GM12878 (cell line): ENCODE results near the gene PTPRB. TPM values are rescaled to one million over a fixed set of nuclear protein-coding genes. Genes with fewer than 3 reads are reported as not detected.

Source experiments
- ATAC-seq: fragments of 200-7000 bp; cut with Tn5 transposase; 3 replicates; pipeline ENCODE4 v1.9.1; 2020; ENCODE audit warnings: mild to moderate bottlenecking, moderate library complexity
- BruUV-seq: library from RNA; stranded (reverse); fragments of 400-500 nt; replicated peaks from 2 replicates; lab custom pipeline; 2021; lab: Mats Ljungman, UMichigan
- CTCF ChIA-PET: fragments of 300-600 bp; sonication (Branson Sonifier 250); formaldehyde crosslinking; extraction: SDS; loops from one replicate; lab custom pipeline; 2021; ENCODE audit warnings: inconsistent platforms; lab: Yijun Ruan, JAX
- POLR2A ChIA-PET: fragments of 350-600 bp; formaldehyde crosslinking; extraction: SDS; loops from one replicate; lab custom pipeline; 2021; ENCODE audit warnings: inconsistent platforms; lab: Charles Lee
- RAD21 ChIA-PET: fragments of 300-600 bp; sonication (Branson Sonifier 250); formaldehyde crosslinking; loops from one replicate; lab custom pipeline; 2023; ENCODE audit warnings: antibody characterized with exemption; ENCODE audit not compliant: unreplicated experiment; lab: Charles Lee
- SMC1A ChIA-PET: fragments of 300-600 bp; sonication (Branson Sonifier 250); formaldehyde crosslinking; loops from one replicate; lab custom pipeline; 2023; ENCODE audit not compliant: unreplicated experiment, uncharacterized antibody; lab: Charles Lee
- DNase-seq: peaks from one replicate; pipeline ENCODE4 v3.0.0-alpha.2; 2011; ENCODE audit warnings: low read depth, low spot score
- FAIRE-seq: peaks from 3 replicates; lab custom pipeline; 2011; peaks lifted over from hg19 to GRCh38; lab: Jason Lieb, UNC
- H2AFZ ChIP-seq: 2 replicates; pipeline ENCODE4 v1.6.0; 2011; ENCODE audit warnings: low read depth, low read length, control low read depth; ENCODE audit not compliant: control insufficient read depth
- H3K27ac ChIP-seq: 2 replicates; pipeline ENCODE4 v1.5.1; 2011; ENCODE audit warnings: control low read depth; ENCODE audit not compliant: control insufficient read depth, insufficient read depth
- H3K27me3 ChIP-seq, 2 experiments: replicated peaks in 1 of 2; 2 replicates each; pipeline versions ENCODE4 v1.6.0 to v1.6.1; 2011; ENCODE audit warnings: low read length in 1 of 2; ENCODE audit not compliant: control insufficient read depth in 2 of 2, insufficient read depth in 2 of 2
- H3K36me3 ChIP-seq, 2 experiments: 2 replicates each; pipeline ENCODE4 v1.5.1; 2011; ENCODE audit warnings: low read length in 1 of 2; ENCODE audit not compliant: control insufficient read depth in 2 of 2, insufficient read depth in 2 of 2
- H3K4me1 ChIP-seq: 2 replicates; pipeline ENCODE4 v1.6.1; 2011; ENCODE audit warnings: mild to moderate bottlenecking, low read length, moderate library complexity, mixed read lengths; ENCODE audit not compliant: control insufficient read depth, insufficient read depth
- H3K4me2 ChIP-seq: 2 replicates; pipeline ENCODE4 v1.6.0; 2011; ENCODE audit warnings: control low read depth; ENCODE audit not compliant: control insufficient read depth, insufficient read depth
- H3K4me3 ChIP-seq: fragments of 200-600 bp; sonication (generic); 2 replicates; pipeline ENCODE4 v1.5.1; 2016
- H3K79me2 ChIP-seq: 2 replicates; pipeline ENCODE4 v1.6.0; 2011; ENCODE audit warnings: low read length; ENCODE audit not compliant: control insufficient read depth, insufficient read depth
- H3K9ac ChIP-seq: 2 replicates; pipeline ENCODE4 v1.8.0; 2011; ENCODE audit warnings: low read length, control low read depth, mixed read lengths; ENCODE audit not compliant: control insufficient read depth, insufficient read depth
- H3K9me3 ChIP-seq: replicated peaks from 3 replicates; pipeline ENCODE4 v1.5.1; 2011; ENCODE audit warnings: mild to moderate bottlenecking, low read length; ENCODE audit not compliant: control insufficient read depth, insufficient read depth
- H4K20me1 ChIP-seq: 2 replicates; pipeline ENCODE4 v1.6.0; 2011; ENCODE audit not compliant: control insufficient read depth, insufficient read depth
- BCL11A ChIP-seq: IDR thresholded peaks from 2 replicates; pipeline ENCODE4 v1.6.1; 2011; ENCODE audit warnings: low read depth, low read length
- IRF4 ChIP-seq: IDR thresholded peaks from 2 replicates; pipeline ENCODE4 v1.6.1; 2011; ENCODE audit warnings: low read depth, low read length
- KDM1A ChIP-seq: fragments of 200-600 bp; sonication (generic); IDR thresholded peaks from 2 replicates; pipeline ENCODE4 v1.6.1; 2016; ENCODE audit warnings: borderline replicate concordance
- NRF1 ChIP-seq: conservative IDR thresholded peaks from 2 replicates; pipeline ENCODE4 v1.6.1; 2011; ENCODE audit warnings: mild to moderate bottlenecking, low read depth, low read length, improper control_type of control experiment
- RB1 ChIP-seq: fragments of 450-650 bp; formaldehyde crosslinking; IDR thresholded peaks from 2 replicates; pipeline ENCODE4 v1.6.1; 2017; ENCODE audit warnings: mild to moderate bottlenecking, borderline replicate concordance
- STAT3 ChIP-seq: IDR thresholded peaks from 2 replicates; pipeline ENCODE4 v1.6.1; 2011; ENCODE audit warnings: low read depth, low read length, improper control_type of control experiment
- TCF12 ChIP-seq: IDR thresholded peaks from 2 replicates; pipeline ENCODE4 v1.6.1; 2011; ENCODE audit warnings: low read depth, mild to moderate bottlenecking, low read length
- ZBTB40 ChIP-seq: fragments of 450-650 bp; IDR thresholded peaks from 2 replicates; pipeline ENCODE4 v1.6.1; 2016; ENCODE audit warnings: mild to moderate bottlenecking, moderate library complexity, borderline replicate concordance
- WGBS: methylation state at CpG from one replicate; pipeline ENCODE4 v1.1.6; 2016; ENCODE audit warnings: low lambda C conversion rate; ENCODE audit not compliant: insufficient replicate concordance, insufficient coverage; ENCODE audit errors: missing lambda C conversion rate; 5-methylcytosine and 5-hydroxymethylcytosine counted together
- in situ Hi-C: fragments of 300-500 bp; cut with MboI; formaldehyde crosslinking; loops from 9 replicates; pipeline ENCODE4 v1.14.3; 2018; ENCODE audit warnings: mixed read lengths
- intact Hi-C: fragments of 100-400 bp; cut with micrococcal nuclease; formaldehyde crosslinking; loops from one replicate; pipeline ENCODE4 v1.14.2; 2022; ENCODE audit not compliant: unreplicated experiment
- polyA plus RNA-seq, 11 experiments: library from polyadenylated mRNA; depleted of rRNA in 4 of 11; unstranded in 6 of 11; stranded (reverse) in 5 of 11; fragments of >200 nt; fragmentation: Nextera tagmentation in 4 of 11; fragmentation: Illumina TruSeq in 1 of 11; extraction: Ambion mirVana in 4 of 11; extraction: Trizol in 1 of 11; gene quantifications; 1 replicate in 1 of 11; 2 replicates in 10 of 11; pipeline versions ENCODE4 v1.2.1 to v1.2.3, GENCODE V29; 2011 to 2016; ENCODE audit warnings: inconsistent platforms in 2 of 11, missing spikeins in 2 of 11, low read depth in 1 of 11
- total RNA-seq, 4 experiments: library from RNA; depleted of rRNA in 3 of 4; stranded (reverse); fragments of >200 nt in 3 of 4; fragmentation: Illumina TruSeq in 1 of 4; extraction: Trizol in 1 of 4; gene quantifications; 2 replicates each; pipeline versions ENCODE4 v1.2.1 to v1.2.3, GENCODE V29; 2013 to 2021

PTPRB gene
- total and polyA plus RNA-seq, 10 of the 15 experiments (the other 5 are each of a cell fraction or from before 2014, with no cell fraction given): 0.03 to 0.35 (median 0.05) TPM

- Histone ChIP-seq H3K9ac (no peak overlapping the region), H3K36me3 (no peaks in the 10 kb centered on the region), H3K4me2 (no peak overlapping the region), H3K27me3 (no peaks in the 10 kb centered on the region), H4K20me1 (no peaks in the 10 kb centered on the region), H3K4me3 (no peak overlapping the region), H2AFZ (no peak overlapping the region), H3K9me3 (no peaks in the 10 kb centered on the region), H3K79me2 (no peaks in the 10 kb centered on the region), H3K27ac (no peak overlapping the region), H3K4me1 (no peaks in the 10 kb centered on the region)
- FAIRE-seq: no peak
- TF ChIP-seq IRF4 (no peak), ZBTB40 (no peak)
- ChIA-PET POLR2A (no interaction called here), RAD21 (no interaction called here), SMC1A (no interaction called here), CTCF (no interaction called here)
- 23% methylated on average over 1 of the region's 1 CpG for WGBS
- BruUV-seq: no TSS peak
- intact Hi-C loops (no loop called here), in situ Hi-C loops (no loop called here)
- no peak for ATAC-seq
- no peak for DNase-seq
Observed at GRCh38 chr12:70640901-70641300, 3.7 kb upstream of the PTPRB start.

GRCh38 chr12:70639535-70639934, 2.3 kb upstream of the PTPRB start:
- Histone ChIP-seq H3K27ac (no peak overlapping the region), H3K79me2 (no peaks in the 10 kb centered on the region), H3K36me3 (no peaks in the 10 kb centered on the region), H3K9ac (no peak overlapping the region), H2AFZ (no peak overlapping the region), H3K9me3 (no peaks in the 10 kb centered on the region), H4K20me1 (no peaks in the 10 kb centered on the region), H3K4me1 (no peaks in the 10 kb centered on the region), H3K27me3 (no peaks in the 10 kb centered on the region), H3K4me2 (no peak overlapping the region), H3K4me3 (no peak overlapping the region)
- CTCF ChIA-PET: interaction anchor here (1.3 kb wide), 1 partner anchor 15 kb away, joined by 3 read pairs; no protein-coding TSS in a partner anchor
- no TSS peak for BruUV-seq
- POLR2A ChIA-PET: no interaction called here
- no peak for DNase-seq
- no peak for ATAC-seq
- SMC1A ChIA-PET: no interaction called here
- TF ChIP-seq KDM1A (no peak), RB1 (no peak), NRF1 (no peak), TCF12 (no peak), BCL11A (no peak), STAT3 (no peak)
- in situ Hi-C loops (no loop called here), intact Hi-C loops (no loop called here)
- RAD21 ChIA-PET: no interaction called here
- no peak for FAIRE-seq
- WGBS: 66% methylated on average over 2 of the region's 2 CpGs
